NT2/D1 (cell line): Measurements from ENCODE around the gene TBCK.

Experiments used
- SUZ12 ChIP-seq: IDR thresholded peaks from 2 replicates; pipeline ENCODE4 v1.6.1; 2011; ENCODE audit not compliant: insufficient read length, insufficient read depth; ENCODE audit errors: extremely low read depth
- YY1 ChIP-seq: IDR thresholded peaks from 2 replicates; pipeline ENCODE4 v1.6.1; 2011; ENCODE audit not compliant: insufficient read length, insufficient read depth
- ZNF274 ChIP-seq: IDR thresholded peaks from 2 replicates; pipeline ENCODE4 v1.6.1; 2011; ENCODE audit warnings: mild to moderate bottlenecking, low read depth, low read length

DNA sequence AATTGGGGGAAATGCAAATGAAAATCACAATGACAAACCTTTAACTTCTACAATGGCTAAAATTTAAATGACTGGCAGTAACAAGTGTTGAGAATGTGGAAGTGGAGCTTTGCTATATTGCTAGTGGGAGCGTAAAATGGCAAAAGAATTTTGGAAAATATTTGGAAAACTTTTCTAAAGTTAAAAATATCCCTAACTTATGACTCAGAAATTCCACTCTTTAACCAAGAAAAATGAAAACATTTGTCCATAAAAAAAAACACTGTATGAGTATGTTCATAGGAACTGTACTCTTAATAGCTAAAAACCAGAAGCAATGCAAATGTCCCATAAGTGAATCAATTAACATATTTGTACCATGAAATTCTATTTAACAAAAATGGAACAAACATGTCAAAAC lies 3.6 kb downstream of the TBCK start:
- TF ChIP-seq ZNF274 (no peak), SUZ12 (no peak), YY1 (no peak)
